ENCODE measurements around the gene MYH4.

DNA sequence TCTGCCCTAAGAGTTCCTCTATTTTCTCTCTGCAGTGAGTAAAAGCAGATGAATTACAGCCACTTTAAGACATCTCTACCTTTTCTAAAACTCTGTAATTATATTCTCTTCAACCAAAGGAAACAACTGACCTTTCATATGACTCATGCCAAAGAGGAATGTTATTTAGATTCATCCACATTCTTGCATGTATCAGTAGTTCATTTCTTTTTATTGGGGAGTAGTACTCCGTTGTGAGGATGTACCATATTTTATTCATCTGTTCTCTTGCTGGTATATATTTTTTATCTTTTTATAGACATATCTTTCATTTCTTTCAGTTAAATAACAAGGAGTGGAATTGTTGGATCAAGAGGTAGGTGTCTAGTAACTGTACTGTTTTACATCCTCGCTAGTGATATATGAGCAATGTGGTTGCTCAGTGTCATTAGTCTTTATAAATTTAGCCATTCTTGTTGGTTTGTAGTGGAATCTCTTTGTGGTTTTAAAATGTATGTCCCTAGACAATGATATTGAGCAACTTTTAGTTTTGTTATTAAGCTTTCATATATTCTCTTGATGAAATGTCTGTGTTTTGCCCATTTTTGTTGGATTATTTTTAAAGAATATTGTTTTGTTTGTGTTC, 39.8 kb downstream of the MYH4 start:
- TF ChIP-seq, protein P1, sequence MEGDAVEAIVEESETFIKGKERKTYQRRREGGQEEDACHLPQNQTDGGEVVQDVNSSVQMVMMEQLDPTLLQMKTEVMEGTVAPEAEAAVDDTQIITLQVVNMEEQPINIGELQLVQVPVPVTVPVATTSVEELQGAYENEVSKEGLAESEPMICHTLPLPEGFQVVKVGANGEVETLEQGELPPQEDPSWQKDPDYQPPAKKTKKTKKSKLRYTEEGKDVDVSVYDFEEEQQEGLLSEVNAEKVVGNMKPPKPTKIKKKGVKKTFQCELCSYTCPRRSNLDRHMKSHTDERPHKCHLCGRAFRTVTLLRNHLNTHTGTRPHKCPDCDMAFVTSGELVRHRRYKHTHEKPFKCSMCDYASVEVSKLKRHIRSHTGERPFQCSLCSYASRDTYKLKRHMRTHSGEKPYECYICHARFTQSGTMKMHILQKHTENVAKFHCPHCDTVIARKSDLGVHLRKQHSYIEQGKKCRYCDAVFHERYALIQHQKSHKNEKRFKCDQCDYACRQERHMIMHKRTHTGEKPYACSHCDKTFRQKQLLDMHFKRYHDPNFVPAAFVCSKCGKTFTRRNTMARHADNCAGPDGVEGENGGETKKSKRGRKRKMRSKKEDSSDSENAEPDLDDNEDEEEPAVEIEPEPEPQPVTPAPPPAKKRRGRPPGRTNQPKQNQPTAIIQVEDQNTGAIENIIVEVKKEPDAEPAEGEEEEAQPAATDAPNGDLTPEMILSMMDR (IDR thresholded peaks at IDR 0.05; ENCODE audit: low read depth, low read length), result no peak
- TF ChIP-seq EZH2phosphoT487 (IDR thresholded peaks at IDR 0.05; ENCODE audit: low read depth), result no peak
